Adipocyte (in vitro differentiated cells): ENCODE data around the gene CDH7.

ENCODE experiments used
- DNase-seq: peaks from one replicate; pipeline ENCODE4 v3.0.0-alpha.2; 2015; ENCODE audit warnings: low read depth
- H3K27me3 ChIP-seq: replicated peaks from 2 replicates; pipeline ENCODE4 v1.7.0; 2013; ENCODE audit warnings: mild to moderate bottlenecking, low read length, moderate library complexity; ENCODE audit not compliant: control insufficient read depth, insufficient read depth
- H3K36me3 ChIP-seq: 2 replicates; pipeline ENCODE4 v1.7.0; 2013; ENCODE audit warnings: low read length, mild to moderate bottlenecking, moderate library complexity; ENCODE audit not compliant: control insufficient read depth, insufficient read depth, severe bottlenecking
- H3K4me1 ChIP-seq: 2 replicates; pipeline ENCODE4 v1.7.0; 2013; ENCODE audit warnings: mild to moderate bottlenecking, low read length, moderate library complexity; ENCODE audit not compliant: control insufficient read depth, insufficient read depth
- H3K4me3 ChIP-seq: 2 replicates; pipeline ENCODE4 v1.7.0; 2013; ENCODE audit warnings: mild to moderate bottlenecking, low read length, moderate library complexity
- H3K9ac ChIP-seq: 2 replicates; pipeline ENCODE4 v1.7.0; 2013; ENCODE audit warnings: mild to moderate bottlenecking, low read length, moderate library complexity
- H3K9me3 ChIP-seq: 2 replicates; pipeline ENCODE4 v1.7.0; 2013; ENCODE audit warnings: mild to moderate bottlenecking, low read length, moderate library complexity; ENCODE audit not compliant: control insufficient read depth

CDH7 gene

GRCh38 chr18:65786474-65786873 is 35.7 kb downstream of the CDH7 start:
- Histone ChIP-seq H3K4me3 (no peak overlapping the region), H3K9me3 (no peaks in the 10 kb centered on the region), H3K9ac (no peak overlapping the region), H3K27me3 (no peaks in the 10 kb centered on the region), H3K4me1 (no peaks in the 10 kb centered on the region), H3K36me3 (no peaks in the 10 kb centered on the region)
- DNase-seq, result no peak

GRCh38 chr18:65788373-65788772 is 37.6 kb downstream of the CDH7 start:
- no peak overlapping the region for H3K4me3 ChIP-seq
- no peaks in the 10 kb centered on the region for H3K4me1 ChIP-seq
- no peaks in the 10 kb centered on the region for H3K9me3 ChIP-seq
- no peak overlapping the region for H3K9ac ChIP-seq
- H3K36me3 ChIP-seq, result no peaks in the 10 kb centered on the region
- no peak for DNase-seq
- no peaks in the 10 kb centered on the region for H3K27me3 ChIP-seq

GRCh38 chr18:65790604-65791003 is 39.8 kb downstream of the CDH7 start:
- Histone ChIP-seq H3K36me3 (no peaks in the 10 kb centered on the region), H3K4me1 (no peaks in the 10 kb centered on the region), H3K4me3 (no peak overlapping the region), H3K27me3 (no peaks in the 10 kb centered on the region), H3K9me3 (no peaks in the 10 kb centered on the region), H3K9ac (no peak overlapping the region)
- DNase-seq, result no peak

GRCh38 chr18:65791719-65792118 is 40.9 kb downstream of the CDH7 start:
- Histone ChIP-seq H3K27me3 (no peaks in the 10 kb centered on the region), H3K9ac (no peak overlapping the region), H3K4me1 (no peaks in the 10 kb centered on the region), H3K9me3 (no peaks in the 10 kb centered on the region), H3K36me3 (no peaks in the 10 kb centered on the region), H3K4me3 (no peak overlapping the region)
- no peak for DNase-seq

- Histone ChIP-seq H3K9ac (no peak overlapping the region), H3K9me3 (no peaks in the 10 kb centered on the region), H3K4me1 (no peaks in the 10 kb centered on the region), H3K4me3 (no peak overlapping the region), H3K36me3 (no peaks in the 10 kb centered on the region), H3K27me3 (no peaks in the 10 kb centered on the region)
- no peak for DNase-seq
Observed at GRCh38 chr18:65792456-65793074, 41.8 kb downstream of the CDH7 start.

GRCh38 chr18:65808759-65809158 is 57.9 kb downstream of the CDH7 start:
- H3K9me3 ChIP-seq, result no peaks in the 10 kb centered on the region

GRCh38 chr18:65811307-65811706 is 60.5 kb downstream of the CDH7 start:
- Histone ChIP-seq H3K27me3 (no peaks in the 10 kb centered on the region), H3K36me3 (no peaks in the 10 kb centered on the region), H3K9ac (no peak overlapping the region), H3K9me3 (no peaks in the 10 kb centered on the region), H3K4me1 (no peaks in the 10 kb centered on the region), H3K4me3 (no peak overlapping the region)
- DNase-seq, result no peak

More at GRCh38 chr18:65808759-65809158, 57.9 kb downstream of the CDH7 start:
- H3K4me1 ChIP-seq, result no peaks in the 10 kb centered on the region
- no peak for DNase-seq
- no peaks in the 10 kb centered on the region for H3K27me3 ChIP-seq
- H3K4me3 ChIP-seq, result no peak overlapping the region
- no peak overlapping the region for H3K9ac ChIP-seq
- H3K36me3 ChIP-seq, result no peaks in the 10 kb centered on the region

- Histone ChIP-seq H3K9me3 (peaks cover 4% of the 10 kb centered on the region), H3K9ac (no peak overlapping the region), H3K36me3 (no peaks in the 10 kb centered on the region), H3K4me3 (no peak overlapping the region), H3K4me1 (no peaks in the 10 kb centered on the region), H3K27me3 (no peaks in the 10 kb centered on the region)
- no peak for DNase-seq
Observed at GRCh38 chr18:65815506-65815905, 64.7 kb downstream of the CDH7 start.

- H3K9me3 ChIP-seq, result peaks cover 4% of the 10 kb centered on the region
- DNase-seq, result no peak
- no peaks in the 10 kb centered on the region for H3K4me1 ChIP-seq
- no peaks in the 10 kb centered on the region for H3K36me3 ChIP-seq
- no peak overlapping the region for H3K9ac ChIP-seq
- no peak overlapping the region for H3K4me3 ChIP-seq
- H3K27me3 ChIP-seq, result no peaks in the 10 kb centered on the region
Observed at GRCh38 chr18:65817178-65817577, 66.4 kb downstream of the CDH7 start.

GRCh38 chr18:65821911-65822310 is 71.1 kb downstream of the CDH7 start:
- Histone ChIP-seq H3K4me1 (no peaks in the 10 kb centered on the region), H3K27me3 (no peaks in the 10 kb centered on the region), H3K9me3 (peaks cover 4% of the 10 kb centered on the region), H3K9ac (no peak overlapping the region), H3K4me3 (no peak overlapping the region), H3K36me3 (no peaks in the 10 kb centered on the region)
- DNase-seq, result no peak

- no peaks in the 10 kb centered on the region for H3K27me3 ChIP-seq
- H3K4me1 ChIP-seq, result no peaks in the 10 kb centered on the region
- H3K36me3 ChIP-seq, result no peaks in the 10 kb centered on the region
- no peak for DNase-seq
- H3K9me3 ChIP-seq, result peaks cover 4% of the 10 kb centered on the region
- no peak overlapping the region for H3K9ac ChIP-seq
- H3K4me3 ChIP-seq, result no peak overlapping the region
Observed at GRCh38 chr18:65822826-65823225, 72.0 kb downstream of the CDH7 start.

- Histone ChIP-seq H3K27me3 (no peaks in the 10 kb centered on the region), H3K9ac (no peak overlapping the region), H3K4me1 (no peaks in the 10 kb centered on the region), H3K9me3 (no peaks in the 10 kb centered on the region), H3K36me3 (no peaks in the 10 kb centered on the region), H3K4me3 (no peak overlapping the region)
- DNase-seq, result no peak
Observed at GRCh38 chr18:65827444-65827843, 76.6 kb downstream of the CDH7 start.
